Osteocyte (in vitro differentiated cells): ENCODE data around the gene MNT. TPM values are rescaled to one million over a fixed set of nuclear protein-coding genes. Genes with fewer than 3 reads are reported as not detected.
A peak's percentile ranks its signal among the peaks of the same experiment; 100 is the strongest.
"Not testable (repeated sequence)": the region's sequence is repeated elsewhere in the genome, so short reads cannot be mapped to it uniquely, and the experiment has no call there.

Source experiments
- DNase-seq: peaks from one replicate; pipeline ENCODE4 v3.0.0; 2021; ENCODE audit warnings: mixed read lengths; ENCODE audit not compliant: unreplicated experiment; ENCODE audit errors: extremely low spot score
- H3K27ac Mint-ChIP-seq: one replicate; pipeline ENCODE4 v1.8.0; 2021; ENCODE audit warnings: mild to moderate bottlenecking, mixed read lengths; ENCODE audit not compliant: unreplicated experiment
- H3K27me3 Mint-ChIP-seq: one replicate; pipeline ENCODE4 v1.8.0; 2021; ENCODE audit warnings: mixed read lengths; ENCODE audit not compliant: unreplicated experiment
- H3K36me3 Mint-ChIP-seq: one replicate; pipeline ENCODE4 v1.8.0; 2021; ENCODE audit warnings: mixed read lengths; ENCODE audit not compliant: unreplicated experiment
- H3K4me1 Mint-ChIP-seq: one replicate; pipeline ENCODE4 v1.8.0; 2021; ENCODE audit warnings: mixed read lengths; ENCODE audit not compliant: unreplicated experiment
- H3K4me3 Mint-ChIP-seq: one replicate; pipeline ENCODE4 v1.8.0; 2021; ENCODE audit warnings: mild to moderate bottlenecking, moderate library complexity, mixed read lengths; ENCODE audit not compliant: unreplicated experiment
- H3K9me3 Mint-ChIP-seq: one replicate; pipeline ENCODE4 v1.8.0; 2021; ENCODE audit warnings: mixed read lengths; ENCODE audit not compliant: unreplicated experiment
- CTCF ChIP-seq: fragments of 200-600 bp; sonication (generic); IDR thresholded peaks from 2 replicates; pipeline ENCODE4 v1.5.0; 2021; ENCODE audit warnings: antibody characterized with exemption, mild to moderate bottlenecking, moderate library complexity
- long read RNA-seq: library from polyadenylated mRNA; unstranded; transcript quantifications from one replicate; pipeline ENCODE4 v2.0.0, GENCODE V29; 2021
- total RNA-seq: library from RNA; stranded (reverse); gene quantifications from 2 replicates; pipeline ENCODE4 v1.2.1, GENCODE V29; 2021

MNT gene
- 30.4 and 35.6 TPM in 2 replicates for total RNA-seq
- long read RNA-seq, partial matches to known transcripts = 0 of 2 reads
- long read RNA-seq, other reads (novel, unspliced or antisense) = 0 of 2 reads

GRCh38 chr17:2400877-2401425 lies at the start of gene MNT:
MNT (minus strand) TSS chr17:2401060; CDS start chr17:2400712, 348 bp downstream.
- H3K4me3 Mint-ChIP-seq = peak within 1 kb of the TSS; percentile 98

GRCh38 chr17:2450016-2450650 lies 49.3 kb upstream of the MNT start:
- no peaks in the 10 kb centered on the region for H3K27me3 Mint-ChIP-seq
- peaks cover 13% of the 10 kb centered on the region for H3K4me1 Mint-ChIP-seq
- no peak for DNase-seq
- peaks cover 13% of the 10 kb centered on the region for H3K36me3 Mint-ChIP-seq
- no peak overlapping the region for H3K27ac Mint-ChIP-seq
- no peak overlapping the region for H3K4me3 Mint-ChIP-seq
- TF ChIP-seq CTCF = no peak
- peaks cover 5% of the 10 kb centered on the region for H3K9me3 Mint-ChIP-seq

More at GRCh38 chr17:2400877-2401425, at the start of gene MNT:
- no peak for TF ChIP-seq CTCF
- Mint-ChIP-seq H3K4me1 (peaks cover 66% of the 10 kb centered on the region), H3K27ac (peak within 1 kb of the TSS; percentile 99), H3K36me3 (no peaks in the 10 kb centered on the region), H3K27me3 (no peaks in the 10 kb centered on the region), H3K9me3 (no peaks in the 10 kb centered on the region)
- DNase-seq = peak; percentile 98

- Mint-ChIP-seq H3K36me3 (peaks cover 14% of the 10 kb centered on the region), H3K4me3 (no peak overlapping the region), H3K9me3 (peaks cover 5% of the 10 kb centered on the region), H3K27me3 (no peaks in the 10 kb centered on the region), H3K4me1 (peaks cover 13% of the 10 kb centered on the region), H3K27ac (peak overlapping the region; percentile 56)
- DNase-seq = no peak
- TF ChIP-seq CTCF = no peak
These were observed 48.6 kb upstream of the MNT start for GRCh38 chr17:2449486-2449885.

GRCh38 chr17:2447479-2447878 lies 46.6 kb upstream of the MNT start:
- peak; percentile 56 for DNase-seq
- not testable (repeated sequence) for H3K9me3 Mint-ChIP-seq, H3K27me3 Mint-ChIP-seq, H3K27ac Mint-ChIP-seq, H3K4me3 Mint-ChIP-seq
- Mint-ChIP-seq H3K4me1 (peaks cover 13% of the 10 kb centered on the region), H3K36me3 (peaks cover 14% of the 10 kb centered on the region)

- H3K9me3 Mint-ChIP-seq = peaks cover 5% of the 10 kb centered on the region
- H3K27me3 Mint-ChIP-seq = no peaks in the 10 kb centered on the region
- no peak overlapping the region for H3K4me3 Mint-ChIP-seq
- peaks cover 7% of the 10 kb centered on the region for H3K4me1 Mint-ChIP-seq
- TF ChIP-seq CTCF = no peak
- DNase-seq = no peak
- peaks cover 22% of the 10 kb centered on the region for H3K36me3 Mint-ChIP-seq
- H3K27ac Mint-ChIP-seq = no peak overlapping the region
These were observed 44.8 kb upstream of the MNT start for GRCh38 chr17:2445638-2446037.
